ENCODE results near the gene NUP153. TPM values are rescaled to one million over a fixed set of nuclear protein-coding genes. Genes with fewer than 3 reads are reported as not detected.

Gene NUP153
- total and polyA plus RNA-seq, 10 of the 15 experiments (the other 5 are each of a cell fraction or from before 2014, with no cell fraction given): 13.9 to 77.7 (median 56.2) TPM

DNA sequence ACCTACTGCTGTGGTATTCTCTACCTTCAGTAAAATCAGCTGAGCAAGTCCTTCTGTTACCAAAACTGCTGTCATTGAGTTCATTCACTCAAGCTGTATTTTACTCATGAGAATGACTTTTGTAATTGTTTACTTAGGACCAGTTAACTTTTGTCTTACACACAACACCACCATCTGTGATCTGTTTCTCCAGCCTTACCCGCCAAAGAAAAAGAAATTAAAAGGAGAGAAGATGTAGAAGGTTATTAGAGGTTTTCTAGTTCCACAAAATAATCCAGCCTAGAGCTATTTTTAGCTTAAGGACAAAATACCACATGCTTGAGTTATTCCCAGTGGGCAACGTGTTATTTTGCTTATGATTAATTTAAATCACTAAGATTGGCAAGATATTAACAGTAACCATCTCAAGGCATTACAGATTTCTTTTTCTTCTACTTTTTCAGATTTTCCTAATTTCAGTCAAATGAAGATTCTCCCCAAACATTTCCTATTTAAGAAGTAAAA lies 68.5 kb downstream of the NUP153 start:
- ATAC-seq: no peak
- Histone ChIP-seq H3K9me3 (replicated peaks; ENCODE audit: control insufficient read depth, insufficient read depth, low read length) (no peaks in the 10 kb centered on the region), H3K4me2 (ENCODE audit: control insufficient read depth, insufficient read depth) (no peak overlapping the region), H3K9ac (ENCODE audit: control insufficient read depth, insufficient read depth, low read length) (no peak overlapping the region), H2AFZ (ENCODE audit: control insufficient read depth, low read depth, low read length) (no peak overlapping the region), H3K27ac (ENCODE audit: control insufficient read depth, insufficient read depth) (no peak overlapping the region), H3K4me3 (no peak overlapping the region), H3K36me3 (ENCODE audit: control insufficient read depth in 2 of 2, insufficient read depth in 2 of 2, low read length in 1 of 2) (peaks cover 5 to 37% of the 10 kb centered on the region in 2 experiments), H3K79me2 (ENCODE audit: control insufficient read depth, insufficient read depth, low read length) (peaks cover 6% of the 10 kb centered on the region), H3K4me1 (ENCODE audit: control insufficient read depth, insufficient read depth, low read length) (0 out of 2 replicates have a peak, but pooled peaks cover 4% of the 10 kb centered on the region), H3K27me3 (replicated peaks in 1 of 2; ENCODE audit: control insufficient read depth in 2 of 2, insufficient read depth in 2 of 2, low read length in 1 of 2) (no peaks in the 10 kb centered on the region), H4K20me1 (ENCODE audit: control insufficient read depth, insufficient read depth) (no peaks in the 10 kb centered on the region)
- intact Hi-C loops (cut with micrococcal nuclease; ENCODE audit: unreplicated experiment): loop anchor here (5.0 kb wide), 1 partner anchor 34 kb away; no protein-coding TSS in a partner anchor
- in situ Hi-C loops (cut with MboI): no loop called here
- ChIA-PET RAD21 (ENCODE audit: unreplicated experiment) (no interaction called here), POLR2A (interaction anchor here (0.5 to 1.4 kb wide), 2 partner anchors 10 to 31 kb away, joined by 5 read pairs; no protein-coding TSS in a partner anchor), CTCF (interaction anchor here (1.4 kb wide), 1 partner anchor 8 kb away, joined by 4 read pairs; no protein-coding TSS in a partner anchor), SMC1A (ENCODE audit: uncharacterized antibody, unreplicated experiment) (interaction anchor here (0.7 to 2.5 kb wide), 3 partner anchors 10 to 44 kb away, joined by 3 to 10 read pairs (median 8); no protein-coding TSS in a partner anchor)
- TF ChIP-seq PRDM15 (CRISPR knock-in tag; IDR thresholded peaks at IDR 0.05): no peak
- TF ChIP-seq MYC (IDR thresholded peaks at IDR 0.05; ENCODE audit: insufficient read depth, insufficient read length, insufficient replicate concordance, low read length, severe bottlenecking): no peak
- TF ChIP-seq MYB (IDR thresholded peaks at IDR 0.05; ENCODE audit: borderline replicate concordance, low read depth, low read length): no peak
- TF ChIP-seq TCF3 (IDR thresholded peaks at IDR 0.05; ENCODE audit: borderline replicate concordance, insufficient read depth, low read depth, low read length): no peak
- no peak for TF ChIP-seq CEBPZ (IDR thresholded peaks at IDR 0.05; ENCODE audit: low read depth, low read length)
- no TSS peak for BruUV-seq (replicated peaks)
- no peak for FAIRE-seq
- DNase-seq (ENCODE audit: low read depth, low spot score): no peak
- 78% methylated on average over 2 of the region's 2 CpGs for WGBS (ENCODE audit: insufficient coverage, insufficient replicate concordance, low lambda C conversion rate, missing lambda C conversion rate)

All from GM12878 (cell line).